ENCODE data around the gene MTERF4. TPM values are rescaled to one million over a fixed set of nuclear protein-coding genes. Genes with fewer than 3 reads are reported as not detected.

Gene MTERF4
- polyA plus RNA-seq, 2 of the 4 experiments (the other 2 are of a cell fraction) = 44.9 to 47.1 TPM

DNA sequence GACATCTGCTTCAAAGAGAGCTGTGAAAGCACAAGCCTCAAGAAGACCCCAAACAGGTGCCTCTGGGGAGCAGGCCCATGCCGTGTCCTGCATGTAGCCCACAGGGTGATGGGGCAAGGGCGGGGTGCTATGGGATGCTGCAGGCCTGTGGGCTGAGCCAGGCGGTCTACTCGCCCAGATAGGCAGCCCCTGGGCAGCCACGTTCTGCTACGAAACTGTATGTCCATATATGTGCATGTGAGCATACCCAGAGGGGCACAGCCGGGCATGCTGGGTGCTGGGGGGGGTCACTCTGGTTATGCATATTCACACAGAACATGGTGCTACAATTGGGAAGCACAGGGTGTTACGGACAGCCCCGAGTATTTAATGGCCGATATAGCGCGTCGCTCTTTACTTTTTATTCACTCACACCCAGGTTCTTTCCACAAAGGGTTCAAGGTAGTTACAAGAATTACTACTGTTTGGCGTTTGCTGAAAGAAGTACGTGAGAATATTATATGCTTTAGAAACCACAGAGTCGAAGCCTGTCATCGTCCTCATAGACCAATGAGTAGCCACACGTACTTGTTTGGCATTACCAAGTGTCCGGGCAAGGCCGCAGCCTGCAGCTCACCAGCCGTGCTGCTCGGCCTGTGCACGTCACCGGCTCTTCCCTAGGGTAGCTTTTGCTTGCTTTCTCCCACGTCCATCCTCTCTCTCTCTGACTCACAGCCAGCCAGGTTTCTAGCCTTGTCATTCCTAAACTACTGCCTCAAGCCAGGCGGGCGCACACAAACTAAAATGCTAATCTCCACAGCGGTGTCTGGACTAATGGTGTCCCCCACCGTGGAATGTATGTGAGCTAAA lies 14.4 kb downstream of the MTERF4 start:
- ChIA-PET CTCF (interaction anchor here (2.7 kb wide), 1 partner anchor 10 kb away, joined by 12 read pairs; no protein-coding TSS in a partner anchor), POLR2A (no interaction called here)
- H3K4me1 ChIP-seq = peaks cover 14% of the 10 kb centered on the region
- FAIRE-seq = no peak
- TF ChIP-seq MYC (IDR thresholded peaks at IDR 0.05; ENCODE audit: borderline replicate concordance, low read length) (no peak), CEBPB (IDR thresholded peaks at IDR 0.05) (no peak), ZSCAN20 (CRISPR knock-in tag; IDR thresholded peaks at IDR 0.05) (no peak), HOXA7 (CRISPR knock-in tag; IDR thresholded peaks at IDR 0.05) (no peak), ZC3H11A (IDR thresholded peaks at IDR 0.05) (no peak), SMC3 (IDR thresholded peaks at IDR 0.05) (no peak), ESRRA (IDR thresholded peaks at IDR 0.05; ENCODE audit: borderline replicate concordance, low read length) (no peak), ZFP36 (IDR thresholded peaks at IDR 0.05; ENCODE audit: borderline replicate concordance, partially characterized antibody) (no peak), PHF8 (IDR thresholded peaks at IDR 0.05; ENCODE audit: borderline replicate concordance, low read depth) (no peak), SREBF2 (IDR thresholded peaks at IDR 0.05) (no peak), TP53 (CRISPR knock-in tag; IDR thresholded peaks at IDR 0.05) (no peak), KDM1A (IDR thresholded peaks at IDR 0.05; ENCODE audit: low read depth) (no peak), EP300 (IDR thresholded peaks at IDR 0.05) (no peak)
- TF ChIP-seq, protein P1, sequence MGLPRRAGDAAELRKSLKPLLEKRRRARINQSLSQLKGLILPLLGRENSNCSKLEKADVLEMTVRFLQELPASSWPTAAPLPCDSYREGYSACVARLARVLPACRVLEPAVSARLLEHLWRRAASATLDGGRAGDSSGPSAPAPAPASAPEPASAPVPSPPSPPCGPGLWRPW (IDR thresholded peaks at IDR 0.05) = no peak
- TF ChIP-seq, protein P2, sequence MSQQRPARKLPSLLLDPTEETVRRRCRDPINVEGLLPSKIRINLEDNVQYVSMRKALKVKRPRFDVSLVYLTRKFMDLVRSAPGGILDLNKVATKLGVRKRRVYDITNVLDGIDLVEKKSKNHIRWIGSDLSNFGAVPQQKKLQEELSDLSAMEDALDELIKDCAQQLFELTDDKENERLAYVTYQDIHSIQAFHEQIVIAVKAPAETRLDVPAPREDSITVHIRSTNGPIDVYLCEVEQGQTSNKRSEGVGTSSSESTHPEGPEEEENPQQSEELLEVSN (IDR thresholded peaks at IDR 0.05; ENCODE audit: borderline replicate concordance, low read depth) = no peak
- TF ChIP-seq, protein P3, sequence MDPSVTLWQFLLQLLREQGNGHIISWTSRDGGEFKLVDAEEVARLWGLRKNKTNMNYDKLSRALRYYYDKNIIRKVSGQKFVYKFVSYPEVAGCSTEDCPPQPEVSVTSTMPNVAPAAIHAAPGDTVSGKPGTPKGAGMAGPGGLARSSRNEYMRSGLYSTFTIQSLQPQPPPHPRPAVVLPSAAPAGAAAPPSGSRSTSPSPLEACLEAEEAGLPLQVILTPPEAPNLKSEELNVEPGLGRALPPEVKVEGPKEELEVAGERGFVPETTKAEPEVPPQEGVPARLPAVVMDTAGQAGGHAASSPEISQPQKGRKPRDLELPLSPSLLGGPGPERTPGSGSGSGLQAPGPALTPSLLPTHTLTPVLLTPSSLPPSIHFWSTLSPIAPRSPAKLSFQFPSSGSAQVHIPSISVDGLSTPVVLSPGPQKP (IDR thresholded peaks at IDR 0.05; ENCODE audit: low read depth, low read length) = no peak
- H3K4me3 ChIP-seq = no peak overlapping the region
- no peak overlapping the region for H3K4me2 ChIP-seq
- no peak overlapping the region for H3K27ac ChIP-seq
- ATAC-seq = no peak
- 95% methylated on average over 28 of the region's 29 CpGs for WGBS (ENCODE audit: missing lambda C conversion rate)
- no peak for DNase-seq (ENCODE audit: low read depth in 1 of 2, low spot score in 1 of 2)
- no peaks in the 10 kb centered on the region for H3K9me3 ChIP-seq

DNA sequence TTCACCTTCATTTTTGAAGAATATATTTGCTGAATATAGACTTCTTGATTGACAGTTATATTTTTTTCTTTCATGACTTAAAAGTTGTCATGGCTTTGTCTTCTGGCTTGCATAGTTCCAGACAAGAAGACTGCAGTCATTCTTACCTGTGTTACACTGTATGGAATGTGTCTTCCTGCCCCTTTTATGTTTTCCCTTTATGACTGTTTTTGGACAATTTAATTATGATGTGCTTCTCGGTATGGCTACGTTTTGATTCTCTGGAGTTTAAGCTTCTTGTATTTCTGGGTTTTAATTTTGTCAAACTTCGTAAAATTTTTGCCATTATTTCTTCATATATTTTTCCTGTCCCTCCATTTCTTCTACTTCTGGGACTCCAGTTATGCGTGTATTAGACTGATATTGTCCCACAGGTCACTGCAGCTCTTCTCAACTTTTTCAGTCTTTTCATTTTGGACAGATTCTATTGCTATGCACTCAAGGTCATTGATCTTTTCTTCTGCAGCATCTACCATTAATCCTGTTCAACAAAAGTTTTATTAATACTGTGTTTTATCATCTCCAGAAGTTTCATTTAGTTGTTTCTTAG lies 17.1 kb downstream of the MTERF4 start:
- TF ChIP-seq, protein P4, sequence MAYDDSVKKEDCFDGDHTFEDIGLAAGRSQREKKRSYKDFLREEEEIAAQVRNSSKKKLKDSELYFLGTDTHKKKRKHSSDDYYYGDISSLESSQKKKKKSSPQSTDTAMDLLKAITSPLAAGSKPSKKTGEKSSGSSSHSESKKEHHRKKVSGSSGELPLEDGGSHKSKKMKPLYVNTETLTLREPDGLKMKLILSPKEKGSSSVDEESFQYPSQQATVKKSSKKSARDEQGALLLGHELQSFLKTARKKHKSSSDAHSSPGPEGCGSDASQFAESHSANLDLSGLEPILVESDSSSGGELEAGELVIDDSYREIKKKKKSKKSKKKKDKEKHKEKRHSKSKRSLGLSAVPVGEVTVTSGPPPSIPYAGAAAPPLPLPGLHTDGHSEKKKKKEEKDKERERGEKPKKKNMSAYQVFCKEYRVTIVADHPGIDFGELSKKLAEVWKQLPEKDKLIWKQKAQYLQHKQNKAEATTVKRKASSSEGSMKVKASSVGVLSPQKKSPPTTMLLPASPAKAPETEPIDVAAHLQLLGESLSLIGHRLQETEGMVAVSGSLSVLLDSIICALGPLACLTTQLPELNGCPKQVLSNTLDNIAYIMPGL (CRISPR knock-in tag; IDR thresholded peaks at IDR 0.05; ENCODE audit: borderline replicate concordance) = no peak
- TF ChIP-seq, protein P5, sequence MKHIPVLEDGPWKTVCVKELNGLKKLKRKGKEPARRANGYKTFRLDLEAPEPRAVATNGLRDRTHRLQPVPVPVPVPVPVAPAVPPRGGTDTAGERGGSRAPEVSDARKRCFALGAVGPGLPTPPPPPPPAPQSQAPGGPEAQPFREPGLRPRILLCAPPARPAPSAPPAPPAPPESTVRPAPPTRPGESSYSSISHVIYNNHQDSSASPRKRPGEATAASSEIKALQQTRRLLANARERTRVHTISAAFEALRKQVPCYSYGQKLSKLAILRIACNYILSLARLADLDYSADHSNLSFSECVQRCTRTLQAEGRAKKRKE (CRISPR knock-in tag; IDR thresholded peaks at IDR 0.05; ENCODE audit: low read depth) = no peak
- TF ChIP-seq KDM5A (IDR thresholded peaks at IDR 0.05) = no peak
- TF ChIP-seq NPAS2 (CRISPR knock-in tag; IDR thresholded peaks at IDR 0.05; ENCODE audit: borderline replicate concordance) = no peak
- no peak for TF ChIP-seq SREBF2 (IDR thresholded peaks at IDR 0.05)
- TF ChIP-seq SMC3 (IDR thresholded peaks at IDR 0.05) = no peak
- no peak for TF ChIP-seq RNF2 (IDR thresholded peaks at IDR 0.05; ENCODE audit: borderline replicate concordance, low read depth)
- no peak for TF ChIP-seq TP53 (CRISPR knock-in tag; IDR thresholded peaks at IDR 0.05)
- 95% methylated on average over 4 of the region's 4 CpGs for WGBS (ENCODE audit: missing lambda C conversion rate)
- H3K4me1 ChIP-seq = no peaks in the 10 kb centered on the region
- no peaks in the 10 kb centered on the region for H3K9me3 ChIP-seq
- no peak overlapping the region for H3K4me2 ChIP-seq
- ChIA-PET CTCF (interaction anchor here (1.7 kb wide), 1 partner anchor 171 kb away, joined by 5 read pairs; no protein-coding TSS in a partner anchor), POLR2A (no interaction called here)
- ATAC-seq (no peak), DNase-seq (ENCODE audit: low read depth in 1 of 2, low spot score in 1 of 2) (no peak), FAIRE-seq (no peak)
- no peak overlapping the region for H3K4me3 ChIP-seq
- no peak overlapping the region for H3K27ac ChIP-seq
